Activated T-cell treated with anti-CD3 and anti-CD28 coated beads, Interleukin-2, amount 50 U/mL, for 4 hours (primary cell): Measurements from ENCODE around the gene NKAPL. TPM values are rescaled to one million over a fixed set of nuclear protein-coding genes. Genes with fewer than 3 reads are reported as not detected.

Experiments used
- ATAC-seq, 2 donors: fragments of 200-7000 bp; cut with Tn5 transposase; one replicate each; pipeline ENCODE4 v1.10.0; 2021
- DNase-seq: peaks from one replicate; pipeline ENCODE4 v3.0.0-alpha.2; 2020
- H3K27me3 Mint-ChIP-seq: one replicate; pipeline ENCODE4 v1.8.0; 2021; ENCODE audit warnings: low read depth, mixed read lengths
- H3K36me3 Mint-ChIP-seq: one replicate; pipeline ENCODE4 v1.8.0; 2022; ENCODE audit warnings: mixed read lengths; ENCODE audit not compliant: insufficient read depth
- H3K4me1 Mint-ChIP-seq: one replicate; pipeline ENCODE4 v1.8.0; 2021; ENCODE audit warnings: low read depth, mixed read lengths
- H3K4me3 Mint-ChIP-seq: one replicate; pipeline ENCODE4 v1.8.0; 2021; ENCODE audit warnings: mild to moderate bottlenecking, moderate library complexity, mixed read lengths
- H3K9me3 Mint-ChIP-seq: one replicate; pipeline ENCODE4 v1.8.0; 2021; ENCODE audit warnings: mixed read lengths
- total RNA-seq, 3 donors: library from RNA; stranded (reverse); gene quantifications; one replicate each; pipeline ENCODE4 v1.2.1, GENCODE V29; 2021

The NKAPL gene
- total RNA-seq, 3 donors from 2014 or later: 0.16 to 0.35 (median 0.32) TPM

DNA sequence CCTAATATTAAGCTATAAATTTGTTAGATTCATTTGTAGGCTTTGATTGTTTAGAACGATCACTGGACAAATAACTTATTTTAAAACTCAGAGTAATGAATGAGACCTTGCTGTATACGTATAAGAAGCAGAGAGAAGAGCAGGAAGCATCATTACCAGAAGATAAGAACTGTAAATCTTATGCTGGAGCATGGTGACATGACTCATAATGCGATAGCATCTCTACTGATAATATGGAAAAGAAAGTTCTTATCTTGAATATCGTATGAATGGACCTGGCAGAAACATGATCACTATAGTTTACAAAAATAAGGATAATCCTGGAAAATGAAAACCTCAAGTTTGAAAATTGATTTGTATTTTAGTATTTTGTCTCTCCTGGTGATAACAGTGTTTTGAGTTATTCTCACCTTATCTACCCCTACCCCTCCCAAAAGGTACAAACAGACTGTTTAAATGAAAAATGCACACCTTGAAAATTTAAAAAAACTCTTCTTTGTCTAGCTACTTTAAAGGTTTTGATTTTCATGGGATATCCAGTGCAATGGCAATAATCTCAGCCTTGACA, 5.8 kb downstream of the NKAPL start:
- DNase-seq: no peak
- ATAC-seq: no peak
- Mint-ChIP-seq H3K9me3 (no peaks in the 10 kb centered on the region), H3K4me1 (peaks cover 18% of the 10 kb centered on the region), H3K27me3 (peaks cover 2% of the 10 kb centered on the region), H3K4me3 (no peak overlapping the region), H3K36me3 (peaks cover 2% of the 10 kb centered on the region)

DNA sequence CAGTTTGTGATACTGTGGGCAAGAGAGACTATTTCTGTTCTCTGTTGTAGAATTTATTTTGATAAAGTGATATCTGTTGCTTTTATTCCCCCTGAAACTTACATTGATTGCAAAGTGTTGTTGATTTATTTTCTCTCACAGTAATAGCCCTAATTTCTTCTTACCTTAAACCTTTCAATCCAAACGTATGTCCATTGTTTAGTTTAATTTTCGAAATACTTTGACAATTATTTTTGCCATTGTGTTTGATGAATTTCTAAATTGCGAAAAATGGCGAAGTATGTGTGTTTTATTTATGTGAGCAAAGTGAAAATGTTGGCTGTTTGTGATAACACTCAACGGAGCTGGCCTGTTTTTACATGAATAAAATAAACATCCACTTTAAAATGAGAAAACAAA, 7.5 kb downstream of the NKAPL start:
- Mint-ChIP-seq H3K27me3 (no peaks in the 10 kb centered on the region), H3K9me3 (no peaks in the 10 kb centered on the region), H3K4me3 (no peak overlapping the region), H3K36me3 (peaks cover 8% of the 10 kb centered on the region), H3K4me1 (peaks cover 29% of the 10 kb centered on the region)
- DNase-seq (no peak), ATAC-seq (no peak)

DNA sequence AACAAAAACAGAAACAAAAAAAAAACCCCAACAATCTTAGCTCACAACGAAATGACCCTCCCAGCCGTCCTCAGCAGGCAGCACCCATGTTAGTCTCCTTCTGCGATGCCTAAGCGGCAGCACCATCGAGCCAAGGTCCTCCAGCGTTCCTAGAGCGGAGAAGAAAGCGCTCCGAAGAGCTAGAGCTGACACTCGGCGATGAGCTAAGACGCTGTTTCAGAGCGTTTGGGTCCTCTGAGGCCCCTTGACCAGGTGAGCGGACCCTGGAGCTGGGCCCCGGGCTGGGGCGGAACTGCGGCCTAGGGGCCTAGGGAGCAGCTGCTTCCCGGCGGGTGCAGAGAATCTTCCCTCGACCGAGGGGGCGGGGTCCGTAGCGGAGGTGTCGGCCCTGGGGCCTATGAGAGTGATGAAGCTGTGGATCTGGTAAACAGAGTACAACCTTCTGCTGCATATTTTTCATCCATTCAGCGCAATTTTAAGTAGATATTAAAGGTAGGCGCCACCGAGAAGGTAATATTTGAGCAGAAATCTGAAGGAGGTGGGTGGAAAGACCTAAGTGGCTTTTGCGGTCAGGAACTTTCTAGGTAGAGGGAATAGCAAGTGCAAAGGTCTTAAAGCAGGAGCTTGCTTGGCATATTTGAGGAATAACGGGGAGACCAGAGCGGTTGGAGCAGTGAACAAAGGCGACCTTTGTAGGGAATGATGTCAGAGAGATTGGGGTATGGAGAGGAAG, 8.0 kb downstream of the NKAPL start, which contains the start of gene ZSCAN26:
ZSCAN26 (plus strand) TSS at position 182 of the 733 bp plus-strand sequence. CDS start 4,777 bp downstream, outside the sequence.
- peaks cover 29% of the 10 kb centered on the region for H3K4me1 Mint-ChIP-seq
- H3K9me3 Mint-ChIP-seq: no peaks in the 10 kb centered on the region
- H3K27me3 Mint-ChIP-seq: no peaks in the 10 kb centered on the region
- ATAC-seq: peak; percentile 98
- peaks cover 9% of the 10 kb centered on the region for H3K36me3 Mint-ChIP-seq
- no peak within 1 kb of the TSS for H3K4me3 Mint-ChIP-seq
- DNase-seq: peak; percentile 80

DNA sequence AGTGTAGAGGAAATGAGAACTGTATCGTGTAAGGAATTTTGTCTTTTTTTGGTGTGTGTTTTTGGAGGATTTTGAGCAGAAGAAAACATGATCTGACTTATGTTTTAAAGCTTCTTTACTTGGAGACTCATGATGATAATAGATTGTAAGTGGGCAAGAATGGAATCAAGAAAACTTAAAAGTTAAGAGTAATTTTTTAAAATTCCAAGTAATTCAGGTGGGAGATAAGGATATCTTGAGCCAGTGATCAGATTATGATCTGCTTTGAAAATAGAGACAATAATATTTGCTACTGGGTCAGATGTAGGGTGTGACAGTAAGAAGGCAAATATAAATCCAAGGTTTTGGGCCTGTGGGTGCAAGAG, 8.6 kb downstream of the NKAPL start:
- ATAC-seq: no peak
- Mint-ChIP-seq H3K4me3 (no peak overlapping the region), H3K4me1 (peaks cover 29% of the 10 kb centered on the region), H3K9me3 (no peaks in the 10 kb centered on the region), H3K36me3 (peaks cover 14% of the 10 kb centered on the region), H3K27me3 (no peaks in the 10 kb centered on the region)
- DNase-seq: no peak

DNA sequence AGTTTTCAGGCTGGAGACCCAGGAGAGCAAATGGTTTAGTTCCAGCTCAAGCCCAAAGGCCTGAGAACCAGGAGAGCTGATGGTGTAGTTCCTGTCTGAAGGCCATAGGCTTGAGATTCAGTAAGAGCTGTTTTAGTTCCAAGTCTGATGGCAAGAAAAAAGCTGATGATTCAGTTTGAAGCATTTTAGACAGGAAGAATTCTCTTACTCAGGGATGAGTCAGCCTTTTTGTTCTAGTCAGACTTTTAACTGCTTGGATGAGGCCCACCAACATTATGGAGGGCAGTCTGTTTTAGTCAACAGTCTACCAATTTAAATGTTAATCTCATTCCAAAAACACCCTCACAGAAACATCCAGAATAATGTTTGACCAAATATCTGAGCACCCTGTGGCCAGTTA, 10.4 kb downstream of the NKAPL start:
- no peaks in the 10 kb centered on the region for H3K9me3 Mint-ChIP-seq
- peaks cover 19% of the 10 kb centered on the region for H3K36me3 Mint-ChIP-seq
- no peak overlapping the region for H3K4me3 Mint-ChIP-seq
- H3K27me3 Mint-ChIP-seq: no peaks in the 10 kb centered on the region
- ATAC-seq (peak; percentile 41 to 56), DNase-seq (no peak)
- peaks cover 26% of the 10 kb centered on the region for H3K4me1 Mint-ChIP-seq

DNA sequence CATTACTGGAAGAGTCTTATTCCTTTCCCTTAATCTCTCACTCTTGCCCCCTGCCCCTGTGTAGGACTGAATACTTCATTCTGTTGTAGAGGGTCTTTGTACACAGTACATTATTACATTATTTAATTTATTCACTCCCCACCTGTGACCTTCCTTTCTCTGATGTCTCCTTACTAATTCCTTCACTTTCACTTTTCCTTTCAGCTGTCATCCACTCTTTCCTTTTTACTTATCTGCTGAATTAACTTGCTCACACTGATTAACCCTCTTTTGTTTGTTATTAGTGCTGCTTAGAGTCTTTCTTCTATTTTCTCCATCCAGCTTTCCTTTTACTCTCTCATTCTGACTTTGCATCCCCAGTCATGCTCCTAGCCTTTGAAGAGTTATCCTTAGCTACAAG, 15.8 kb downstream of the NKAPL start:
- ATAC-seq (no peak), DNase-seq (no peak)
- peaks cover 15% of the 10 kb centered on the region for H3K4me1 Mint-ChIP-seq
- H3K36me3 Mint-ChIP-seq: peaks cover 42% of the 10 kb centered on the region
- H3K4me3 Mint-ChIP-seq: no peak overlapping the region
- no peaks in the 10 kb centered on the region for H3K9me3 Mint-ChIP-seq
- H3K27me3 Mint-ChIP-seq: no peaks in the 10 kb centered on the region

DNA sequence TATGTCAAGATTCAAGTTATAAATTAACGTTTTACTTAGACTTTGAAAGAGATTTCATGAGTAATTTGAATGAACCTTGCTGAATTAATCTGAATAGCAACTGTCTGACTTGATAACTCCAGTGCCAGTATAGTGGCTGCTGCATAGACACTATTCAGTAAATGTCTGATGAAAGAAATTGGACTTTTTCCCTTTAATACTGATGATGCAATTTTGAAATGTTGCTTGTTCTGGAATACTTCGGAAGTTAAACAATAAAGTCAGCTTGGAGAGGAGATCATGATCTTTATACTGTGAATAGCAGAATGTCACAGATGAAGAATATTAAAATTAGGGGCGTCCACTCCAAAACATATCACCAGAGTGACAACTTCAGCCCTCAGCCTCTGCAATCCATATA, 18.6 kb downstream of the NKAPL start:
- DNase-seq (no peak), ATAC-seq (no peak)
- Mint-ChIP-seq H3K9me3 (no peaks in the 10 kb centered on the region), H3K4me3 (no peak overlapping the region), H3K36me3 (peaks cover 30% of the 10 kb centered on the region), H3K27me3 (peaks cover 11% of the 10 kb centered on the region), H3K4me1 (peaks cover 9% of the 10 kb centered on the region)

DNA sequence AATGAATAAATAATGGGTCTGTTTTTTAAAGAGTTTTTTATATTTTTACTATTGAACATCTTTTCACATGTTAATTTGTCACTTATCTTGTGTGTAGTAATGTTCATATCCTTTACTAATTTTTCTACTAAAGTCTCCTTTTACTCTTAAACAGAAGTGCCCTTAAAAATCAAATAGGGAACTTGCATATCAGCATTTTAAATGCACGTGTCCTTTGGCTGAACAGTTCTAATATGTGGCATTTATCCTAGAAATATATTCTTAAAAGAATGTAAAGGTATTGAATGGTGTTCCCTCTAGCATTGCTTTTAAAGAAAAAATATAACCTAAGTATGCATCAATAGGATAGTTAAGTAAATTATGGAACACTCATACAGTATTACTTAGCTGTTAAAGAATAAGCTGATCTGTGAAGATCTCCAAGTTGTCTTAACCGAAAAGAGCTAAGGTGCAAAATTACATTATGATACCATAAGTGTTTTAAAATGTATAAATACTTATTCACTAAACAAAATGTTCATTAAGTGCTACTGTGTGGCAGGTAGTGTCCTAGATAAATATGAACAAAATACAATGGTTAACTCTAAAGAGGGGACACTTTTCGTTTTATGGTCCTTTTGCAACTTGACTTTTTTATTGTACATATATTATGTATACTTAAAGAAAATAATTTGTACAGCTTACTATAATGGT, 21.6 kb downstream of the NKAPL start:
- Mint-ChIP-seq H3K36me3 (peaks cover 14% of the 10 kb centered on the region), H3K4me3 (peak overlapping the region; percentile 77), H3K9me3 (no peaks in the 10 kb centered on the region), H3K27me3 (peaks cover 21% of the 10 kb centered on the region), H3K4me1 (peaks cover 5% of the 10 kb centered on the region)
- ATAC-seq: no peak
- no peak for DNase-seq

DNA sequence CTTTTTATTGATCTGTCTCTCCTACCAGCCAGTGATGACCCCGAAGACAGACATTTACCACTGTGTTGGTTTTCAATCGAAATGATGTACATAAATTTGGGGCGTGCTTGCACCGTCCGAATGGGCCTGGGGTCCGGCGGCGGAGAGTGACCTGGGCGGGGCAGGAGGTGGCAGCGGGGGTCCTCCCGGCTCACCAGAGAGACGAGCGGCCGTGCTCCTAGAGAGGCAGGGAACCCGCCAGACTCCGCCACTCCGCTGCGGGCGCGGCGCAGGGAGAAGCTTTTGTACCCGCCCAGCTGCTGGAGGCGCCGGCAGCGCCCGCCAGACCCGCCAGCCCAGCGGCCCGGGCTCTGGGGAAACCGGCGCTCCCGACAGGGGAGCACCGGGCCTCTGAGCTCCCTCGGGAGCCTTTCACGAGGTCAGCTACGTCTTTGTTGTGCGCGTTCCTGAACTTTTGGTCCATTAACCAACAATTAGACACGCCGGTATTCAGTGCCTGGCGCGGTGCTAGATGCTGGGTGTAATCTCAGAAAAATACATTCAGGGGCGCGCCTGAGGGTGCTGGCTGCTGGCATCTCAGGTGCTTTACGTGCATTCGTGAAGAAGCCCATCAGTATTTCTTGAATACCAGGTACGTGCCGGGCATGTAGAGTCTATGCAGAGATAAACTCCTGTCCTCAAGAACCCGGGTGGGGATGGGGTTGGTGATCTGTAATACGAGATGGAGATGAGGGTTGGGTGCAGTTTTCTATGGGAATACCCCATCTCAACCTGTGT, 22.4 kb downstream of the NKAPL start, which contains the start of gene PGBD1:
PGBD1 (plus strand) TSS at position 285 of the 777 bp plus-strand sequence. CDS start 2,242 bp downstream, outside the sequence.
- Mint-ChIP-seq H3K4me3 (peak within 1 kb of the TSS; percentile 77), H3K4me1 (peaks cover 5% of the 10 kb centered on the region), H3K9me3 (no peaks in the 10 kb centered on the region), H3K36me3 (peaks cover 10% of the 10 kb centered on the region), H3K27me3 (peaks cover 21% of the 10 kb centered on the region)
- DNase-seq: peak; percentile 21
- peak; percentile 97 to 98 for ATAC-seq

DNA sequence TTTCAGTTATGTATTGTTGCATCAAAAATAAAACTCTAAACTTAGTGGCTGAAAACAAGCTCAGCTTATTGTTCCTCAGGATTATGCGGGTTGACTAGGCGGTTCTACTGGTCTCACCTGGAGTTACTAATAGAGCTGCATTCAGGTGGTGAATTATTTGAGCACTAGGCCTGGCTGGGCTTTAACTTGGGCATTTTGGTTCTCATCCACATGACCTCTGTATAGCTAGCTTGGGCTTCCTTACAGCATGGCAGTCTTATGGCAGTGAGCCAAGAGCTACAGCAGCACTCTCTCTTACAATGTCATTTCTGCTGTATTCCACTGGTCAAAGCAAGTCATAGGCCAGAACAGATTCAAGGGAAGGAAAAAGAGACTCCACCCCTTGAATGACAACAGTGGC, 23.8 kb downstream of the NKAPL start:
- ATAC-seq: no peak
- Mint-ChIP-seq H3K4me3 (no peak overlapping the region), H3K4me1 (peaks cover 5% of the 10 kb centered on the region), H3K27me3 (peaks cover 21% of the 10 kb centered on the region), H3K36me3 (peaks cover 7% of the 10 kb centered on the region), H3K9me3 (no peaks in the 10 kb centered on the region)
- no peak for DNase-seq

DNA sequence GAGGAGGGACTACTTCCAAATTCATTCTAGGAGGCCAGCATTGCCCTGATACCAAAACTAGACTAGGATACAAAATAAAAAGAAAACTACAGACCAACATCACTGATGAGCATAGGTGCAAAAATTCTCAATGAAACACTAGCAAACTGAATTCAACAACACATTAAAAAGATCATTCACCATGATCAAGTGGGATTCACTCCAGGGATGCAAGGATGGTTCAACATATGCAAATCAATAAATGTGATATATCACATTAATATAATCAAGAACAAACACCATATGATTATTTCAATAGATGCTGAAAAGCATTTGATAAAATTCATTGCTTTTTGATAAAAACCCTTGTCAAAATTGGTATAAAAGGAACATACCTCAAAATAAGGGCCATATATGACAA, 32.5 kb downstream of the NKAPL start:
- DNase-seq (no peak), ATAC-seq (no peak)
- Mint-ChIP-seq H3K27me3 (no peaks in the 10 kb centered on the region), H3K9me3 (no peaks in the 10 kb centered on the region), H3K36me3 (peaks cover 5% of the 10 kb centered on the region), H3K4me3 (no peak overlapping the region), H3K4me1 (no peaks in the 10 kb centered on the region)

DNA sequence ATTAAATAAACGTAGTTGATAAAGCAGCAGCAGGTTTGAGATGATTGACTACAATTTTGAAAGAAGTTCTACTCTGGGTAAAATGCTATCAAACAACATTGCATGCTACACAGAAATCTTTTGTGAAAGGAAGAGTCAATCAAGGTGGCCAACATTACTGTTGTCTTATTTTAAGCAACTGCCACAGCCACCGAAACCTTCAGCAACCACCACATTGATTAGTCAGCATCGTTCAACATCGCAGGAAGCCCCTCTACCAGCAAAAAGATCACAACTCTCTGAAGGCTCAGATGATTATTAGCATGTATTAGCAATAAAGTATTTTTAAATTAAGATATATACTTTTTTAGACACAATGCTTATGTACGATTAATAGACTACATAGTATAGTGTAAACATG, 36.2 kb downstream of the NKAPL start:
- no peak overlapping the region for H3K4me3 Mint-ChIP-seq
- H3K9me3 Mint-ChIP-seq: no peaks in the 10 kb centered on the region
- DNase-seq: no peak
- H3K4me1 Mint-ChIP-seq: no peaks in the 10 kb centered on the region
- no peak for ATAC-seq
- H3K36me3 Mint-ChIP-seq: peaks cover 5% of the 10 kb centered on the region
- no peaks in the 10 kb centered on the region for H3K27me3 Mint-ChIP-seq

DNA sequence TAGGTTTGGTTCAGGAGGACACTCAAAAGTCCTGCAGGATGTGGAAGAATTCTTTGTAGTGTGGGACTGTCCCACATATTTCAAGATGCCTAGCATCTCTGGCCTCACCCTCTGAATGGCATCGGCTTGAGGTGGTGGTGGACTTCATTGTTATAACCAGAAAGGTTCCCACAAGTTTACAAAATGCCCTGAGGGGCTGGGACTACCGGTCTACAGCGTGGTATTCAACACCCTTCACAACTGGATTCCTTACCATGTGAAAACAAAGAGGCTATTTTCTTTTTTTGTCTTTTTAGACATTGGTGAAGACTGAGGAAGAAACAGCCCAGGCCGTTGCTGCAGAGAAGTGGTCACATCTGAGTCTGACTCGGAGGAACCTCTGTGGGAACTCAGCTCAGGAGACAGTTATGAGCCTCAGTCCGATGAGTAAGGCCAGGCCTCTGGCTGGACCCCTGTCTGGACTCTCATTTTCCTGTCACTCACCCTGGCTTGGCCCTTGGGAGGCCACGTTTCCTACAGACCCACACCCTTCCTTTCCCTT, 37.5 kb downstream of the NKAPL start:
- ATAC-seq (no peak), DNase-seq (no peak)
- no peaks in the 10 kb centered on the region for H3K4me1 Mint-ChIP-seq
- H3K27me3 Mint-ChIP-seq: no peaks in the 10 kb centered on the region
- H3K9me3 Mint-ChIP-seq: no peaks in the 10 kb centered on the region
- no peak overlapping the region for H3K4me3 Mint-ChIP-seq
- peaks cover 5% of the 10 kb centered on the region for H3K36me3 Mint-ChIP-seq

DNA sequence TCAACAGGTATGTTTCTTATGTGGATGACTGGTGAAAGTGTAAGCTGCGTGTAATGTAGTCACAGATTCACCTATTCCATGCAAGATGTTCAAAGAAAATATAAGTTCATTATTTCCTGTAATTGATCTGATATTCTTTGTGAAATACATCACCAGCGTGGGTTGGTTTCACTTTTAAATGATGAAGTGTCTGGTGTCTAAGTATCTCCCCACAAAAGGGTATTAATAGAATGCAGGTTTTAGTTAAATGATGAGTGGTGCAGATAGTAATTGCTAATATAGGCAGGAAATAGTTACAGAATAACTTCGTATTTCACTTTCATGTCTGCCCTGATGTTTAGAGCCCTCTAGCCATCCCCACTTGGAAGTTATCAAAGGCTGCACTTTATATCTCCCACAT, 44.5 kb downstream of the NKAPL start:
- Mint-ChIP-seq H3K9me3 (peaks cover 5% of the 10 kb centered on the region), H3K4me3 (peak overlapping the region; percentile 46), H3K36me3 (peaks cover under 1% of the 10 kb centered on the region), H3K4me1 (peaks cover 22% of the 10 kb centered on the region), H3K27me3 (peaks cover 4% of the 10 kb centered on the region)
- DNase-seq (no peak), ATAC-seq (peak; percentile 67 to 82)
